GM12873 (cell line): ENCODE results near the gene SYT6.

Experiments used
- CTCF ChIP-seq: IDR thresholded peaks from 2 replicates; pipeline ENCODE4 v1.5.1; 2012; ENCODE audit warnings: low read depth, mild to moderate bottlenecking, moderate library complexity, low read length, control low read depth; ENCODE audit not compliant: insufficient read depth; ENCODE audit errors: missing control alignments

The SYT6 gene

GRCh38 chr1:114099268-114099667 is 54.4 kb downstream of the SYT6 start:
- no peak for TF ChIP-seq CTCF

DNA sequence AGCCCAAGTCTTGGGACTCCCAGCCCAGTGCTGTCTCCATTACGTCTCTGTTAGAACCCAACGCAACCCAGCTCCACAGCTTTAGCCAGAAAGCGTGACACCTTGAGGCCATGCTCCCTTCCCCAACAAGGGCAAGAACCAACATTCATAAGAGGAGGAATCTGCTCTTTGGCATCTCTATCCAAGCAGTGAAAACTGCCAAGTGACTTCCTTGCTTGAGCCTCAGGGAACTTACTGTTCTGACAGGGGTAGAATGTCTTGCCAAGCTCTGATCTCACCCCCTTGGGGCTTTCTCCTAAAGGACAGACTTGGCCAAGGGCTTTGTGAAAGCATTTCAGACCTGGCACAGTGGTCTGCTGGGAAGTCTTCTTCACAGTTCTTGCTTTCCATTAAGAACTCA is 56.6 kb downstream of the SYT6 start:
- no peak for TF ChIP-seq CTCF

DNA sequence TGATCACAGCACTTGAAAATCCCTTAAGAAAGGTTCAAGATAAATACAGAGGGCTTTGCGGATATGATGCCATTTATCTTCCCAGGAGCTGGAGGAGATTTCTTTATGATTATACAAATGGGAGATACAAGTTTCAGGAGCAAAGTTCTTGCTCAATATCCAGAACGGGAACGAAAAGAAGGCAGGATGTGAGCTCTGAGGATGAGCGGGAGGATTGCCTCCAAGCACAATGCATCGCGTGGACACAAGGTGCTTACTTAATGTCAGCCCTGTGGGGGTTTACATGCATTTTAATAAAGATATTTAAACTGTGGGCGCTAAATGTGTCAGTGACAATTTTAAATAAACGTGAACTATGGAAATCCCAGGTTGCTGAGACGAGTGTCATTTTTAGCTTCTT is 59.0 kb downstream of the SYT6 start:
- no peak for TF ChIP-seq CTCF

- TF ChIP-seq CTCF, result no peak
These were observed 59.4 kb downstream of the SYT6 start for GRCh38 chr1:114094363-114094634.

DNA sequence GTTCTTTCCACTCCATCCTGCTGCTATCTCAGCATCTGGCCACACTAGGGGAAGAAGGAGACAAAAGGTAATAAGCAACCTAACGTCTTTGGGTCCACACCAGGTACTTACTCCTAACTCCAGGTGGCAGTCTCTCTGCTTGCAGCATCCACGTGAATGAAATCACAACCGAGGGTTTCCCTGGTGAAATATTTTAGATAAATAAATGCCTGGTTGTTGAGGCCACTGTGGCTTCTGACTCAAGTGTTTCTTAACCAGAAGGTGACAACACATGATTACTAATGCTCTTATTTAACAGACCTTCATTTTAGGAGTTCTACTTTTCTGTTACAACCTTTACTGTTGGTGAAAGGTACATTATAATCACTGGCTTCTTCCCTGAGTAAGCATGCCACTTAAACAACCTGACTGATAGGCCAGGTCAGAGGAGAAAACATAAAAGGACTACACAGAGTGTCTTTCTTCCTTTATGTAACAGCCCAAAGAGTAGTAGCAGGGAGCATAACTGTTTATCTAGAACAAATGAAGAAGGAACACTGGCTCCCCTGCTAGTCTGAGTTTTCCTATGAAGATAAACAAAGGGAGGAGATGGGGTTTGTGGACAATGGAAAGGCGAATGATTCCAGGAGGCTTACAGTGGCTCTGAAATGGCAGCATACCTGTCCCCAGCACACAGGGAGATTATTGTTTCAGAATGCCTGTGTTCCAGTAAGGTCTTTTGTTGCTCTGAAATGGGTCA is 59.9 kb downstream of the SYT6 start:
- peak; percentile 29 for TF ChIP-seq CTCF

- TF ChIP-seq CTCF, result no peak
These were observed 61.2 kb downstream of the SYT6 start for GRCh38 chr1:114092186-114093062.

GRCh38 chr1:114091711-114092110 is 62.0 kb downstream of the SYT6 start:
- TF ChIP-seq CTCF, result no peak
